HG02970 (cell line): Measurements from ENCODE around the gene MYMX.
"Not testable (repeated sequence)": the region's sequence is repeated elsewhere in the genome, so short reads cannot be mapped to it uniquely, and the experiment has no call there.

Experiments
- ATAC-seq: cut with Tn5 transposase; IDR thresholded peaks from one replicate; pipeline ENCODE4 v1.9.1; 2021; ENCODE audit warnings: mild to moderate bottlenecking, moderate library complexity, moderate number of reproducible peaks; ENCODE audit not compliant: unreplicated experiment, low FRiP score

MYMX gene

GRCh38 chr6:44216677-44217331, at the start of gene MYMX:
Gene MYMX (plus strand): TSS chr6:44216926. CDS start chr6:44217472, 546 bp downstream.
- ATAC-seq: no peak

- ATAC-seq: no peak
Observed at GRCh38 chr6:44167567-44167966, 49.2 kb upstream of the MYMX start.

- no peak for ATAC-seq
Observed at GRCh38 chr6:44169154-44169553, 47.6 kb upstream of the MYMX start.

- no peak for ATAC-seq
Observed at GRCh38 chr6:44169886-44170570, 46.7 kb upstream of the MYMX start.

GRCh38 chr6:44171899-44172546, 44.7 kb upstream of the MYMX start:
- ATAC-seq: no peak

GRCh38 chr6:44172731-44173500, 43.8 kb upstream of the MYMX start:
- no peak for ATAC-seq

GRCh38 chr6:44176130-44176761, 40.5 kb upstream of the MYMX start:
- no peak for ATAC-seq

GRCh38 chr6:44176762-44177509, 39.8 kb upstream of the MYMX start:
- ATAC-seq: no peak

GRCh38 chr6:44177691-44178423, 38.9 kb upstream of the MYMX start:
- ATAC-seq: no peak

GRCh38 chr6:44178424-44179071, 38.2 kb upstream of the MYMX start:
- ATAC-seq: no peak

GRCh38 chr6:44179072-44179536, 37.6 kb upstream of the MYMX start:
- ATAC-seq: no peak

GRCh38 chr6:44179648-44180047, 37.1 kb upstream of the MYMX start:
- ATAC-seq: no peak

- no peak for ATAC-seq
Observed at GRCh38 chr6:44180406-44180805, 36.3 kb upstream of the MYMX start.

- ATAC-seq: no peak
Observed at GRCh38 chr6:44180886-44181285, 35.8 kb upstream of the MYMX start.

- ATAC-seq: not testable (repeated sequence)
Observed at GRCh38 chr6:44181784-44182183, 34.9 kb upstream of the MYMX start.

- no peak for ATAC-seq
Observed at GRCh38 chr6:44182911-44183390, 33.8 kb upstream of the MYMX start.

GRCh38 chr6:44183783-44184182, 32.9 kb upstream of the MYMX start:
- ATAC-seq: no peak

- ATAC-seq: not testable (repeated sequence)
Observed at GRCh38 chr6:44185356-44185755, 31.4 kb upstream of the MYMX start.
